NCI-H526 treated with DMSO at 0.1 percent for 48 hours (cell line): ENCODE results near the gene INSIG2.

ENCODE experiments used
- DNase-seq: peaks from one replicate; lab custom pipeline; 2025; lab: John Stamatoyannopoulos, UW

INSIG2 gene

GRCh38 chr2:118102433-118103082 is 14.3 kb downstream of the INSIG2 start:
- DNase-seq = no peak

GRCh38 chr2:118103951-118104940 is 16.0 kb downstream of the INSIG2 start:
- no peak for DNase-seq

GRCh38 chr2:118105497-118105896 is 17.2 kb downstream of the INSIG2 start:
- no peak for DNase-seq

GRCh38 chr2:118106926-118107325 is 18.7 kb downstream of the INSIG2 start:
- DNase-seq = no peak

- DNase-seq = no peak
Observed at GRCh38 chr2:118110310-118110709, 22.0 kb downstream of the INSIG2 start.

- no peak for DNase-seq
Observed at GRCh38 chr2:118110991-118111390, 22.7 kb downstream of the INSIG2 start.

GRCh38 chr2:118112771-118113334 is 24.6 kb downstream of the INSIG2 start:
- DNase-seq = no peak

- no peak for DNase-seq
Observed at GRCh38 chr2:118114863-118115262, 26.6 kb downstream of the INSIG2 start.

GRCh38 chr2:118115761-118116160 is 27.5 kb downstream of the INSIG2 start:
- no peak for DNase-seq

- DNase-seq = no peak
Observed at GRCh38 chr2:118118479-118118878, 30.2 kb downstream of the INSIG2 start.

GRCh38 chr2:118119158-118119727 is 31.0 kb downstream of the INSIG2 start:
- DNase-seq = no peak

GRCh38 chr2:118119761-118120400 is 31.6 kb downstream of the INSIG2 start:
- no peak for DNase-seq

- DNase-seq = no peak
Observed at GRCh38 chr2:118120401-118120780, 32.1 kb downstream of the INSIG2 start.

- no peak for DNase-seq
Observed at GRCh38 chr2:118121101-118121500, 32.8 kb downstream of the INSIG2 start.

- no peak for DNase-seq
Observed at GRCh38 chr2:118121986-118122524, 33.8 kb downstream of the INSIG2 start.

GRCh38 chr2:118122594-118123281 is 34.5 kb downstream of the INSIG2 start:
- no peak for DNase-seq

GRCh38 chr2:118123561-118124232 is 35.4 kb downstream of the INSIG2 start:
- DNase-seq = no peak

GRCh38 chr2:118124288-118124891 is 36.1 kb downstream of the INSIG2 start:
- no peak for DNase-seq

GRCh38 chr2:118127250-118127649 is 39.0 kb downstream of the INSIG2 start:
- DNase-seq = no peak

GRCh38 chr2:118128826-118129225 is 40.6 kb downstream of the INSIG2 start:
- no peak for DNase-seq
